MM.1S (cell line): ENCODE data around the gene SSC4D.
"Not testable (repeated sequence)": the region's sequence is repeated elsewhere in the genome, so short reads cannot be mapped to it uniquely, and the experiment has no call there.

Experiments used
- CTCF ChIP-seq: fragments of 300-600 bp; sonication (generic); IDR thresholded peaks from 2 replicates; pipeline ENCODE4 v1.5.1; 2016; ENCODE audit warnings: antibody characterized with exemption, low read length, mixed read lengths
- EZH2 ChIP-seq: fragments of 300-600 bp; sonication (generic); optimal IDR thresholded peaks from 2 replicates; pipeline ENCODE3; 2017; ENCODE audit warnings: low read depth, mild to moderate bottlenecking, antibody characterized with exemption, low read length, mixed read lengths
- EZH2phosphoT487 ChIP-seq: fragments of 300-600 bp; sonication (generic); IDR thresholded peaks from 2 replicates; pipeline ENCODE4 v1.6.1; 2018; ENCODE audit warnings: antibody characterized with exemption, low read length

- TF ChIP-seq CTCF, EZH2phosphoT487, EZH2: not testable (repeated sequence)
Measured at GRCh38 chr7:76403097-76403496, 6.4 kb downstream of the SSC4D start.
